ENCODE data around the gene CCNL2.
A peak's percentile ranks its signal among the peaks of the same experiment; 100 is the strongest.

- TF ChIP-seq, protein P1, sequence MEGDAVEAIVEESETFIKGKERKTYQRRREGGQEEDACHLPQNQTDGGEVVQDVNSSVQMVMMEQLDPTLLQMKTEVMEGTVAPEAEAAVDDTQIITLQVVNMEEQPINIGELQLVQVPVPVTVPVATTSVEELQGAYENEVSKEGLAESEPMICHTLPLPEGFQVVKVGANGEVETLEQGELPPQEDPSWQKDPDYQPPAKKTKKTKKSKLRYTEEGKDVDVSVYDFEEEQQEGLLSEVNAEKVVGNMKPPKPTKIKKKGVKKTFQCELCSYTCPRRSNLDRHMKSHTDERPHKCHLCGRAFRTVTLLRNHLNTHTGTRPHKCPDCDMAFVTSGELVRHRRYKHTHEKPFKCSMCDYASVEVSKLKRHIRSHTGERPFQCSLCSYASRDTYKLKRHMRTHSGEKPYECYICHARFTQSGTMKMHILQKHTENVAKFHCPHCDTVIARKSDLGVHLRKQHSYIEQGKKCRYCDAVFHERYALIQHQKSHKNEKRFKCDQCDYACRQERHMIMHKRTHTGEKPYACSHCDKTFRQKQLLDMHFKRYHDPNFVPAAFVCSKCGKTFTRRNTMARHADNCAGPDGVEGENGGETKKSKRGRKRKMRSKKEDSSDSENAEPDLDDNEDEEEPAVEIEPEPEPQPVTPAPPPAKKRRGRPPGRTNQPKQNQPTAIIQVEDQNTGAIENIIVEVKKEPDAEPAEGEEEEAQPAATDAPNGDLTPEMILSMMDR (IDR thresholded peaks at IDR 0.05): peak in 3 of 6 experiments; percentile 35 to 57 (median 40)
- TF ChIP-seq EP300 (IDR thresholded peaks at IDR 0.05): no peak
These were observed 54.3 kb downstream of the CCNL2 start for GRCh38 chr1:1344655-1345361.

Measured in upper lobe of left lung (tissue), 4 donors.